DMS153 treated with DMSO at 0.1 percent for 48 hours (cell line): ENCODE results near the gene RIN3.
A peak's percentile ranks its signal among the peaks of the same experiment; 100 is the strongest.

Experiments used
- DNase-seq: peaks from one replicate; lab custom pipeline; 2025; ENCODE audit not compliant: unreplicated experiment; lab: John Stamatoyannopoulos, UW

RIN3 gene

GRCh38 chr14:92506231-92506630 is 7.3 kb upstream of the RIN3 start:
- no peak for DNase-seq

GRCh38 chr14:92507174-92507768 is 6.3 kb upstream of the RIN3 start:
- peak; percentile 77 for DNase-seq

- DNase-seq = no peak
Measured at GRCh38 chr14:92510972-92511371, 2.6 kb upstream of the RIN3 start.

GRCh38 chr14:92511453-92512238 is 1.9 kb upstream of the RIN3 start:
- no peak for DNase-seq

- DNase-seq = no peak
Measured at GRCh38 chr14:92512807-92513203, 776 bp upstream of the RIN3 start.

GRCh38 chr14:92513966-92514843 is 624 bp downstream of the RIN3 start:
- no peak for DNase-seq

GRCh38 chr14:92514844-92515514 is 1.4 kb downstream of the RIN3 start:
- DNase-seq = no peak

- DNase-seq = no peak
Measured at GRCh38 chr14:92515546-92516343, 2.2 kb downstream of the RIN3 start.

GRCh38 chr14:92516344-92516965 is 2.9 kb downstream of the RIN3 start:
- no peak for DNase-seq

GRCh38 chr14:92516966-92517506 is 3.5 kb downstream of the RIN3 start:
- no peak for DNase-seq

- DNase-seq = no peak
Measured at GRCh38 chr14:92517761-92518160, 4.2 kb downstream of the RIN3 start.

- no peak for DNase-seq
Measured at GRCh38 chr14:92519246-92520101, 5.9 kb downstream of the RIN3 start.

- no peak for DNase-seq
Measured at GRCh38 chr14:92520102-92521057, 6.8 kb downstream of the RIN3 start.

GRCh38 chr14:92521058-92521415 is 7.5 kb downstream of the RIN3 start:
- DNase-seq = no peak

- no peak for DNase-seq
Measured at GRCh38 chr14:92523752-92524151, 10.2 kb downstream of the RIN3 start.

GRCh38 chr14:92524602-92525185 is 11.1 kb downstream of the RIN3 start:
- DNase-seq = no peak

GRCh38 chr14:92525322-92526095 is 11.9 kb downstream of the RIN3 start:
- no peak for DNase-seq
